K562 (cell line): ENCODE data around the gene COASY. TPM values are rescaled to one million over a fixed set of nuclear protein-coding genes. Genes with fewer than 3 reads are reported as not detected.
A peak's percentile ranks its signal among the peaks of the same experiment; 100 is the strongest.
"Not testable (repeated sequence)": the region's sequence is repeated elsewhere in the genome, so short reads cannot be mapped to it uniquely, and the experiment has no call there.

Source experiments
- ATAC-seq: fragments of 200-7000 bp; cut with Tn5 transposase; 3 replicates; pipeline ENCODE4 v1.9.1; 2020; ENCODE audit warnings: moderate library complexity
- BruUV-seq: library from RNA; stranded (reverse); fragments of 400-500 nt; replicated peaks from 2 replicates; lab custom pipeline; 2021; lab: Mats Ljungman, UMichigan
- CTCF ChIA-PET: fragments of 300-600 bp; formaldehyde crosslinking; extraction: SDS; loops from one replicate; lab custom pipeline; 2021; ENCODE audit warnings: low intra/inter-chr PET ratio; lab: Yijun Ruan, JAX
- POLR2A ChIA-PET: fragments of 300-600, 350-650 bp; sonication (Branson Sonifier 250); formaldehyde crosslinking; extraction: SDS; loops from one replicate; lab custom pipeline; 2021; ENCODE audit warnings: antibody characterized with exemption, inconsistent platforms; lab: Yijun Ruan, JAX
- DNase-seq, 4 experiments: peaks; one replicate each; pipeline versions ENCODE4 v3.0.0 to v3.0.0-alpha.2; 2011 to 2018; ENCODE audit warnings: low spot score in 3 of 4, mixed read lengths in 3 of 4; ENCODE audit errors: extremely low read depth in 1 of 4
- FAIRE-seq: peaks from 2 replicates; lab custom pipeline; 2011; peaks lifted over from hg19 to GRCh38; lab: Jason Lieb, UNC
- H2AFZ ChIP-seq: 2 replicates; pipeline ENCODE4 v1.6.0; 2011; ENCODE audit warnings: low read depth, low read length, control low read depth, inconsistent platforms
- H3K27ac ChIP-seq: fragments of 200-600 bp; 3 replicates; pipeline ENCODE4 v1.8.0; 2011; ENCODE audit warnings: low read depth, mild to moderate bottlenecking, control low read depth, inconsistent platforms, low read length, moderate library complexity, mixed read lengths; ENCODE audit errors: extremely low read depth
- H3K27me3 ChIP-seq, 2 experiments: fragments of 300-600 bp in 1 of 2; 2 replicates in 1 of 2; 3 replicates in 1 of 2; pipeline versions ENCODE4 v1.6.0 to v1.8.0; 2011; ENCODE audit warnings: inconsistent platforms in 2 of 2, low read length in 2 of 2, mild to moderate bottlenecking in 1 of 2, mixed read lengths in 1 of 2, moderate library complexity in 1 of 2; ENCODE audit not compliant: control insufficient read depth in 2 of 2, insufficient read depth in 2 of 2
- H3K36me3 ChIP-seq: fragments of 300-600 bp; 3 replicates; pipeline ENCODE4 v1.8.0; 2011; ENCODE audit warnings: mild to moderate bottlenecking, low read length, inconsistent platforms; ENCODE audit not compliant: control insufficient read depth, insufficient read depth
- H3K4me1 ChIP-seq, 2 experiments: fragments of 200-600 bp in 1 of 2; replicated peaks in 1 of 2; 2 replicates in 1 of 2; 3 replicates in 1 of 2; pipeline versions ENCODE4 v1.5.1 to v1.8.0; 2011; ENCODE audit warnings: inconsistent platforms in 2 of 2, low read length in 2 of 2, mild to moderate bottlenecking in 1 of 2, mixed read lengths in 1 of 2, moderate library complexity in 1 of 2; ENCODE audit not compliant: control insufficient read depth in 2 of 2, insufficient read depth in 2 of 2
- H3K4me2 ChIP-seq: 2 replicates; pipeline ENCODE4 v1.6.1; 2011; ENCODE audit warnings: low read length, control low read depth, inconsistent platforms, mixed read lengths; ENCODE audit not compliant: insufficient read depth
- H3K4me3 ChIP-seq: fragments of 200-600 bp; sonication (generic), shearing (Covaris generic); 2 replicates; pipeline ENCODE4 v1.5.1; 2016; ENCODE audit warnings: control low read depth, inconsistent platforms
- H3K79me2 ChIP-seq: fragments of 200-600 bp; 3 replicates; pipeline ENCODE4 v1.8.0; 2011; ENCODE audit warnings: low read length, inconsistent platforms; ENCODE audit not compliant: control insufficient read depth, insufficient read depth
- H3K9ac ChIP-seq, 2 experiments: 2 replicates each; pipeline versions ENCODE4 v1.6.0 to v1.6.1; 2011; ENCODE audit warnings: low read depth in 2 of 2, low read length in 2 of 2, control low read depth in 1 of 2, inconsistent platforms in 1 of 2, mild to moderate bottlenecking in 1 of 2, mixed read lengths in 1 of 2; ENCODE audit not compliant: insufficient read depth in 1 of 2
- H3K9me1 ChIP-seq: one replicate; pipeline ENCODE4 v1.6.0; 2011; ENCODE audit warnings: inconsistent platforms, mild to moderate bottlenecking, low read length, moderate library complexity; ENCODE audit not compliant: control insufficient read depth, insufficient read depth
- H3K9me3 ChIP-seq: replicated peaks from 2 replicates; pipeline ENCODE4 v1.5.1; 2011; ENCODE audit warnings: low read depth, low read length, inconsistent platforms; ENCODE audit not compliant: control insufficient read depth, insufficient read depth
- H4K20me1 ChIP-seq: replicated peaks from 2 replicates; pipeline ENCODE4 v1.6.1; 2011; ENCODE audit warnings: low read length, inconsistent platforms, mixed read lengths; ENCODE audit not compliant: control insufficient read depth, insufficient read depth
- POLR2B ChIP-seq: fragments of 450-650 bp; IDR thresholded peaks from 2 replicates; pipeline ENCODE4 v1.6.1; 2018; ENCODE audit warnings: low read depth; ENCODE audit not compliant: partially characterized antibody
- ZKSCAN3 ChIP-seq: fragments of 250-450 bp; sonication (Bioruptor Pico); IDR thresholded peaks from 2 replicates; pipeline ENCODE4 v1.4.0; 2020
- WGBS: fragments of 100-300 bp; shearing (Covaris generic); methylation state at CpG from one replicate; pipeline ENCODE4 v1.1.6; 2016; ENCODE audit warnings: low coverage, mixed read lengths; ENCODE audit not compliant: insufficient coverage; ENCODE audit errors: missing lambda C conversion rate; 5-methylcytosine and 5-hydroxymethylcytosine counted together
- in situ Hi-C: fragments of 300-500 bp; cut with MboI; formaldehyde crosslinking; loops from 4 replicates; pipeline ENCODE4 v1.15.0; 2018; ENCODE audit warnings: inconsistent platforms, mixed read lengths
- intact Hi-C: fragments of 100-400 bp; cut with micrococcal nuclease; formaldehyde crosslinking; loops from 2 replicates; pipeline ENCODE4 v1.14.2; 2022
- polyA plus RNA-seq, 8 experiments: library from polyadenylated mRNA; depleted of rRNA in 4 of 8; stranded (reverse) in 5 of 8; unstranded in 3 of 8; fragments of >200 nt; fragmentation: Nextera tagmentation in 2 of 8; fragmentation: Illumina TruSeq in 1 of 8; extraction: Ambion mirVana in 2 of 8; extraction: Trizol in 1 of 8; gene quantifications; 2 replicates each; pipeline versions ENCODE4 v1.2.1 to v1.2.3, GENCODE V29; 2011 to 2014; ENCODE audit warnings: inconsistent platforms in 1 of 8, missing spikeins in 1 of 8
- total RNA-seq, 7 experiments: library from RNA; depleted of rRNA in 6 of 7; stranded (reverse); fragments of >200 nt in 6 of 7; fragmentation: Illumina TruSeq in 2 of 7; extraction: Trizol in 2 of 7; gene quantifications; 2 replicates each; pipeline versions ENCODE4 v1.2.1 to v1.2.3, GENCODE V29; 2011 to 2021; ENCODE audit warnings: low replicate concordance in 1 of 7

The COASY gene
- total and polyA plus RNA-seq, 9 of the 15 experiments (the other 6 are each of a cell fraction or from before 2014, with no cell fraction given), result 25.4 to 175 (median 62.3) TPM

GRCh38 chr17:42544874-42545283 is 17.1 kb upstream of the COASY start:
- CTCF ChIA-PET, result no interaction called here
- POLR2A ChIA-PET, result interaction anchor here (0.6 to 2.4 kb wide), 3 partner anchors 9 to 73 kb away, joined by 3 to 10 read pairs (median 3); partner anchors contain the start of gene NAGLU
- DNase-seq (no peak), ATAC-seq (no peak), FAIRE-seq (no peak)
- Histone ChIP-seq H3K4me2 (no peak overlapping the region), H3K9me1 (no peaks in the 10 kb centered on the region), H3K9me3 (no peaks in the 10 kb centered on the region), H3K4me1 (peaks cover 8 to 35% of the 10 kb centered on the region in 2 experiments; a peak in 4 of 5 replicates), H3K36me3 (peaks cover 24% of the 10 kb centered on the region; the same call in 2 of the 3 replicates), H3K9ac (peak overlapping the region in 1 of 2 experiments; percentile 52; a peak in 1 of 4 replicates), H3K27me3 (no peaks in the 10 kb centered on the region), H3K4me3 (no peak overlapping the region), H3K27ac (peak overlapping the region; percentile 4; the same call in 1 of the 3 replicates), H3K79me2 (no peaks in the 10 kb centered on the region)
- intact Hi-C loops, result no loop called here
- in situ Hi-C loops, result no loop called here
- 73% methylated on average over 8 of the region's 8 CpGs for WGBS
- no peak for TF ChIP-seq ZKSCAN3 (CRISPR knock-in tag)
- peak; percentile 20 for TF ChIP-seq POLR2B
- TF ChIP-seq, all 486 proteins: peak for 1
- H4K20me1 ChIP-seq, result no peaks in the 10 kb centered on the region
- H2AFZ ChIP-seq, result no peak overlapping the region
- BruUV-seq, result no TSS peak

GRCh38 chr17:42545755-42546505 is 16.0 kb upstream of the COASY start:
- peaks cover 7 to 33% of the 10 kb centered on the region in 2 experiments; a peak in 4 of 5 replicates for H3K4me1 ChIP-seq

More at GRCh38 chr17:42545755-42546505, 16.0 kb upstream of the COASY start:
- intact Hi-C loops, H3K9me3 ChIP-seq, H4K20me1 ChIP-seq, H3K79me2 ChIP-seq, H3K4me2 ChIP-seq, in situ Hi-C loops, DNase-seq, H3K9me1 ChIP-seq, H3K9ac ChIP-seq, CTCF ChIA-PET, BruUV-seq, H3K4me3 ChIP-seq, H3K27ac ChIP-seq, H3K27me3 ChIP-seq, H2AFZ ChIP-seq: not testable (repeated sequence)
- FAIRE-seq, result peak; percentile 80
- POLR2A ChIA-PET, result interaction anchor here (2.4 kb wide), 1 partner anchor 10 kb away, joined by 10 read pairs; the partner anchor contains the start of gene NAGLU
- ATAC-seq, result peak; percentile 19; the same call in 2 of the 3 replicates
- WGBS, result 71% methylated on average over 7 of the region's 9 CpGs
- peaks cover 22% of the 10 kb centered on the region; the same call in 2 of the 3 replicates for H3K36me3 ChIP-seq
